B cell (primary cell): ENCODE measurements around the gene HUS1. TPM values are rescaled to one million over a fixed set of nuclear protein-coding genes. Genes with fewer than 3 reads are reported as not detected.

Source experiments
- ATAC-seq: fragments of 200-7000 bp; cut with Tn5 transposase; one replicate; pipeline ENCODE4 v1.10.0; 2021; ENCODE audit warnings: low read depth, mild to moderate bottlenecking, moderate number of reproducible peaks, moderate library complexity
- CTCF ChIA-PET: fragments of 350-600 bp; sonication (Branson Sonifier 250); formaldehyde crosslinking; loops from one replicate; lab custom pipeline; 2021; ENCODE audit warnings: antibody characterized with exemption, inconsistent platforms; lab: Charles Lee
- POLR2A ChIA-PET: fragments of 350-600 bp; sonication (Branson Sonifier 250); formaldehyde crosslinking; loops from one replicate; lab custom pipeline; 2021; ENCODE audit warnings: antibody characterized with exemption; lab: Charles Lee
- DNase-seq: peaks from one replicate; pipeline ENCODE4 v3.0.0; 2013
- H2AFZ ChIP-seq: 2 replicates; pipeline ENCODE4 v1.6.1; 2012; ENCODE audit warnings: mild to moderate bottlenecking, low read depth, low read length; ENCODE audit not compliant: insufficient read depth, poor library complexity, severe bottlenecking
- H3K27ac ChIP-seq, 2 donors: 1 replicate in 1 of 2; 2 replicates in 1 of 2; pipeline ENCODE4 v1.5.1; 2012 to 2013; ENCODE audit warnings: low read length in 2 of 2, mild to moderate bottlenecking in 2 of 2, moderate library complexity in 1 of 2
- H3K27me3 ChIP-seq, 4 experiments: fragments of 200-600 bp in 1 of 4; sonication (generic) in 1 of 4; replicated peaks in 1 of 4; 1 replicate in 2 of 4; 2 replicates in 2 of 4; pipeline versions ENCODE4 v1.6.1 to v1.7.0; 2013 to 2016; ENCODE audit warnings: low read length in 3 of 4, mild to moderate bottlenecking in 2 of 4, mixed read lengths in 1 of 4, moderate library complexity in 1 of 4; ENCODE audit not compliant: insufficient read depth in 4 of 4, control insufficient read depth in 3 of 4; ENCODE audit errors: control extremely low read depth in 1 of 4
- H3K36me3 ChIP-seq, 2 experiments: replicated peaks in 1 of 2; 1 replicate in 1 of 2; 2 replicates in 1 of 2; pipeline versions ENCODE4 v1.6.1 to v1.7.1; 2013; ENCODE audit warnings: low read length in 1 of 2; ENCODE audit not compliant: insufficient read depth in 2 of 2, control insufficient read depth in 1 of 2; ENCODE audit errors: control extremely low read depth in 1 of 2, extremely low read depth in 1 of 2
- H3K4me1 ChIP-seq, 2 donors: fragments of 200-600 bp in 1 of 2; sonication (generic) in 1 of 2; 1 replicate in 1 of 2; 2 replicates in 1 of 2; pipeline versions ENCODE4 v1.5.1 to v1.6.1; 2013 to 2017; ENCODE audit warnings: low read length in 2 of 2; ENCODE audit not compliant: control insufficient read depth in 2 of 2, insufficient read depth in 2 of 2
- H3K4me2 ChIP-seq: replicated peaks from 2 replicates; pipeline ENCODE3; 2012; ENCODE audit warnings: mild to moderate bottlenecking, low read depth, low read length; ENCODE audit not compliant: poor library complexity, severe bottlenecking
- H3K4me3 ChIP-seq, 5 experiments: fragments of 200-600 bp in 1 of 5; sonication (generic) in 1 of 5; 1 replicate in 3 of 5; 2 replicates in 2 of 5; pipeline versions ENCODE4 v1.5.1 to v1.7.0; 2011 to 2016; ENCODE audit warnings: low read length in 4 of 5, mild to moderate bottlenecking in 4 of 5, low read depth in 2 of 5, control low read depth in 1 of 5, moderate library complexity in 1 of 5; ENCODE audit not compliant: insufficient read depth in 1 of 5; ENCODE audit errors: control extremely low read depth in 1 of 5, extremely low read depth in 1 of 5
- H3K79me2 ChIP-seq: fragments of 200-600 bp; sonication (generic); one replicate; pipeline ENCODE4 v1.6.0; 2016; ENCODE audit warnings: low read length; ENCODE audit not compliant: control insufficient read depth, insufficient read depth
- H3K9ac ChIP-seq: fragments of 200-600 bp; sonication (generic); 2 replicates; pipeline ENCODE4 v1.6.1; 2017; ENCODE audit warnings: mild to moderate bottlenecking, low read length, moderate library complexity
- H3K9me3 ChIP-seq, 3 donors: one replicate each; pipeline versions ENCODE4 v1.6.1 to v1.7.1; 2013; ENCODE audit warnings: low read length in 2 of 3; ENCODE audit not compliant: control insufficient read depth in 2 of 3, insufficient read depth in 1 of 3; ENCODE audit errors: control extremely low read depth in 1 of 3
- H4K20me1 ChIP-seq: 2 replicates; pipeline ENCODE4 v1.6.0; 2012; ENCODE audit warnings: mild to moderate bottlenecking, low read length; ENCODE audit not compliant: insufficient read depth, control insufficient read depth, poor library complexity, severe bottlenecking
- H3K27ac Mint-ChIP-seq: one replicate; pipeline ENCODE4 v1.8.0; 2021; ENCODE audit warnings: mixed read lengths
- H3K27me3 Mint-ChIP-seq: one replicate; pipeline ENCODE4 v1.8.0; 2021; ENCODE audit warnings: mixed read lengths
- H3K4me1 Mint-ChIP-seq: one replicate; pipeline ENCODE4 v1.8.0; 2021; ENCODE audit warnings: mixed read lengths
- H3K4me3 Mint-ChIP-seq: one replicate; pipeline ENCODE4 v1.8.0; 2021; ENCODE audit warnings: mixed read lengths
- H3K9me3 Mint-ChIP-seq: one replicate; pipeline ENCODE4 v1.8.0; 2022; ENCODE audit warnings: mixed read lengths; ENCODE audit not compliant: insufficient read depth
- EZH2 ChIP-seq: IDR thresholded peaks from 2 replicates; pipeline ENCODE4 v1.6.1; 2012; ENCODE audit warnings: borderline replicate concordance, low read depth, mild to moderate bottlenecking, moderate library complexity, low read length; ENCODE audit not compliant: insufficient read depth, poor library complexity, severe bottlenecking
- WGBS: methylation state at CpG from one replicate; pipeline ENCODE4 v1.1.5; 2013; ENCODE audit warnings: missing lambda C conversion rate; ENCODE audit not compliant: insufficient coverage; 5-methylcytosine and 5-hydroxymethylcytosine counted together
- intact Hi-C: fragments of 100-400 bp; cut with micrococcal nuclease; formaldehyde crosslinking; loops from one replicate; pipeline ENCODE4 v1.10.0; 2022
- polyA plus RNA-seq: library from polyadenylated mRNA; depleted of rRNA; stranded (reverse); fragments of >200 nt; gene quantifications from 2 replicates; pipeline ENCODE4 v1.2.3, GENCODE V29; 2012
- total RNA-seq, 2 donors: library from RNA; stranded (reverse); fragments of 120-200 nt in 1 of 2; gene quantifications; 1 replicate in 1 of 2; 2 replicates in 1 of 2; pipeline versions ENCODE4 v1.2.3 to v1.2.4, GENCODE V29; 2013 to 2022
- TF ChIP-seq, protein P1 (sequence below): fragments of 200-600 bp; IDR thresholded peaks from one replicate; pipeline ENCODE4 v1.8.0; 2022; ENCODE audit warnings: antibody characterized with exemption, mild to moderate bottlenecking

Gene HUS1
- total and polyA plus RNA-seq, 2 donors (not counting 1 experiment from before 2014, with no cell fraction given): 37.7 to 61.6 TPM

DNA sequence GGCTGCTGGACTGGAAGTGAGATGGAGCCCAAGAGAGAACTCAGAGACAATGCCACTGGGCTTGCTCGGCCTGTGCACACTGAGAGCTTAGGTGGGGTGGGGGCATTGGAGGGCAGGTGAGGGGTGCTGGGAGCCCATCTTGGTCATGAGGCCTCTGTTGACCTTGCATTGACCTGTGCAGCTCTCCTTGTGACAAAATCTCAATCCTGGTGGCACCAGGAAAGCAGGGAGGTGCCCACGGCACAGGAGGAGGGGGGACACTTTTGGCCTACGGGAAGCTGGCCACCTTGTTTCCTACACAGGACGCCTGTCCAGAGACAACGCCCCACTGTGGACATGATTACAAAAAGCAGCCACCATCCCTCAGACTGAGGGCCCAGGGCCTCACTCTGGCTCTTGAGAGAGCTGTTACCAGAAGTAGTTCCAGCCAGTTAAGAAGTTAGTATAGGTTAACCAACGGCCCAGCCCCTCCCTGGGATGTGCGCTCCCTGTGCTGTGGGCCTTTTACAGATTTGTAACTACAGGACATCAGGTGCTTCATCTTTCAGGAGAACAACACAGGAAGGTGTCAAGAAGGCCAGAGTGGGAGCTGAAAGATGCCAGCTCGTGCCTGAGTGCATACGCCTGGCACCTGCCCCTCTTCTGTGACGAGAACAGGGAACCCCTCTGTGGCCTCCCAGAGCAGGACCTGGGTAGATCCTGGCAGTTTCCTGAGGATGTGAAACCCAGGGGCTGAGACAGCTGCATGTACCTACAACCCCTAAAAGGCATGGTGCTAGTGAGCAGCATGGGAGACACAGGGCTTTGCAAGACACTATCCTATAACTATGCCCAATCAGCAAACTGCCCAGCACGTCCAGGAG, 41.5 kb downstream of the HUS1 start:
- H3K9me3 Mint-ChIP-seq: no peaks in the 10 kb centered on the region
- whole genome bisulfite sequencing: 49% methylated on average over 11 of the region's 11 CpGs
- H3K4me1 ChIP-seq: peaks cover 29% of the 10 kb centered on the region in 2 donors
- H3K27ac Mint-ChIP-seq: peak overlapping the region; percentile 64
- peak overlapping the region; percentile 74 for H3K4me3 Mint-ChIP-seq
- peak overlapping the region in 1 of 5 experiments; percentile 10 for H3K4me3 ChIP-seq
- H2AFZ ChIP-seq: peak overlapping the region; percentile 67
- TF ChIP-seq EZH2: no peak
- TF ChIP-seq, protein P1, sequence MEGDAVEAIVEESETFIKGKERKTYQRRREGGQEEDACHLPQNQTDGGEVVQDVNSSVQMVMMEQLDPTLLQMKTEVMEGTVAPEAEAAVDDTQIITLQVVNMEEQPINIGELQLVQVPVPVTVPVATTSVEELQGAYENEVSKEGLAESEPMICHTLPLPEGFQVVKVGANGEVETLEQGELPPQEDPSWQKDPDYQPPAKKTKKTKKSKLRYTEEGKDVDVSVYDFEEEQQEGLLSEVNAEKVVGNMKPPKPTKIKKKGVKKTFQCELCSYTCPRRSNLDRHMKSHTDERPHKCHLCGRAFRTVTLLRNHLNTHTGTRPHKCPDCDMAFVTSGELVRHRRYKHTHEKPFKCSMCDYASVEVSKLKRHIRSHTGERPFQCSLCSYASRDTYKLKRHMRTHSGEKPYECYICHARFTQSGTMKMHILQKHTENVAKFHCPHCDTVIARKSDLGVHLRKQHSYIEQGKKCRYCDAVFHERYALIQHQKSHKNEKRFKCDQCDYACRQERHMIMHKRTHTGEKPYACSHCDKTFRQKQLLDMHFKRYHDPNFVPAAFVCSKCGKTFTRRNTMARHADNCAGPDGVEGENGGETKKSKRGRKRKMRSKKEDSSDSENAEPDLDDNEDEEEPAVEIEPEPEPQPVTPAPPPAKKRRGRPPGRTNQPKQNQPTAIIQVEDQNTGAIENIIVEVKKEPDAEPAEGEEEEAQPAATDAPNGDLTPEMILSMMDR: no peak
- H3K27me3 ChIP-seq: no peaks in the 10 kb centered on the region
- H3K4me2 ChIP-seq: peak overlapping the region; percentile 68
- ATAC-seq: peak; percentile 42
- no peaks in the 10 kb centered on the region for H3K79me2 ChIP-seq
- CTCF ChIA-PET: interaction anchor here (0.8 to 3.9 kb wide), 15 partner anchors 9 to 672 kb away, joined by 3 to 34 read pairs (median 4); partner anchors contain the start of gene UPP1
- H3K27ac ChIP-seq: no peak overlapping the region
- intact Hi-C loops: loop anchor here (1.0 to 10.0 kb wide), 5 partner anchors 10 to 671 kb away; partner anchors contain the start of genes C7orf57 and UPP1
- H4K20me1 ChIP-seq: no peaks in the 10 kb centered on the region
- H3K36me3 ChIP-seq: no peaks in the 10 kb centered on the region
- DNase-seq: peak; percentile 62
- H3K27me3 Mint-ChIP-seq: no peaks in the 10 kb centered on the region
- POLR2A ChIA-PET: interaction anchor here (0.7 to 1.1 kb wide), 2 partner anchors 9 to 25 kb away, joined by 3 read pairs; no protein-coding TSS in a partner anchor
- H3K4me1 Mint-ChIP-seq: peaks cover 31% of the 10 kb centered on the region
- no peaks in the 10 kb centered on the region for H3K9me3 ChIP-seq
- peak overlapping the region; percentile 5 for H3K9ac ChIP-seq
